ENCODE results near the gene NBEA. TPM values are rescaled to one million over a fixed set of nuclear protein-coding genes. Genes with fewer than 3 reads are reported as not detected.

The NBEA gene
- total RNA-seq, 1 experiment from 2014 or later, result not detected

DNA sequence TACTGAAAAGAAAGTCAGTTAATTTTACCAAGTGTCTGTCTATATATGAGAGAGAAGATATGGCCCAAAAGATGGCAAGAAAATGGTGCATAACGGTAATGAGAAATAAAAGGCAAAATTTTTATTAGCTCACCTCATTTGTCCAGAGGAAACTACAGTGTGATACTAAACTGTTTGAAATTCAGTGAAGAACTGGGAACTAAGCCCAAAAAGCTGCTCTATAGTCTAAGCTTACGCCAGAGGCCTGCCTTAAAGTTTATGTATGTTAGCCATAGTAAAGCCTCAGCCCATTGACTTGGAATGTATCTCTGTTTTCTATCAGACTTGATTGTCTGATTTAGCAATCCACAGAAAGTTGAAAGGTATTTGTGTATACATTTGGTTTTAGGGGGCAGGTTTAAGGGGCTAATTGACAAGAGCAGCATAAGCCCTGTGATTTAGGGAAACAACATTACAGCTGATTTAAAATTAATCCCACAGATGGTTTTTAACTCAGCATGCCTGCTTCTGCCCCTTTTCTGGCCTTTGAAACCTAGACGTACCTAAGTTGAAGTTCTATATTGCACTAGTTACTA lies 625.4 kb downstream of the NBEA start:
- no peak for DNase-seq (ENCODE audit: low spot score)

DNA sequence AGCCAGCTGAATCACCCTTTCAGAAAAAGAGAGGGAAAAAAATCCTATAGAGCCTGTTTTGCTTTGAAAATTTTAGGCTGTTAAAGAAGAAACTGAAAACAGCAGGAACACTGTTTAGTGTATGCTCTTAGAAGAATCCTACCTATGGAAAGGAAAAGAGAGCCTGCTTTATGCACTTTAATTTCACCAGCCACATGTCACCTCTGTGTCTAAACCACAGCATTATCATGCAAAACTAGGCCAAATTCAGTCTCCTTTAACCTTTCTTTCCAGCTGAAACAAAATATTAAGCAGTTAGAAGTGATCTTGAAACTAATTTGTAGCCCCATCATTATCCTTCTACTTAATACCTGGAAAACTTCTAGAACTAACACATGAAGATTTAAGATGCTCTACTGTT lies 631.6 kb downstream of the NBEA start:
- DNase-seq (ENCODE audit: low spot score), result no peak

DNA sequence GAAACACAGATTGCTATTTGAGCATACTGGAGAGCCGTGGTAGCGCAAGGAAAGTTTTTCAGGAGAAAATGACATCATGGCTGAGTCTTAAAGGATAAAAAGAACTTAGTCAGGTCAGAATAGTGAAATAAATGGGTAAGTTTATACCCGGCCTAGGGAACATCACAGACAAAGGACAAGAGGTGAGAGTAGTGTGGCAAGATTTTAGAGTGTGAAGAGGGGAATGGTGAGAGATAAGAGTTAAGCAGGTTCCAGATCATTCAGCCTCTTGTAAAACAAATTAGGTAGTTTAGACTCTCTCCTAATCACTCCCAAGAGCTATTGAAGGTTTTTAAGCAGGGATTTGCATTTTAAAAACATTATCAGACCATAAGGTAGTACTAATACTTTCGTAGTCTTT lies 650.4 kb downstream of the NBEA start:
- no peak for DNase-seq (ENCODE audit: low spot score)

DNA sequence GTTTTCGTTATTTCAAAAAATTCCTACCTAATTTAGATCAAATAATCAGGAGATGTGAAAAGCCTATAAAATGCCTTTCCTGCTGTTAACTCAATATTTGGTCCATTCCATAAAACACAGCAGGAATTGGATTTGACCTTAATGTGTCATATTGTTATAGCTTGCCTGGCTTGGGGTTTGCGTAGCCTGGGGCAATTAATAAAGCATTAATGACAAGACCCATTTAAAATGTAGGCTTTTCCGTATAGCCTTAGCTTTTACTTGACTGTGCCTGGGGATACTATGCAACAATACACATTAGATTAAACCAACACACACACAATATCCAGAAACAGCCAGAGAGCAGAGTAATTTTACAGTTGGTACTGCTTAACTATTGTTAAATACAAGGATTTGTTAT lies 651.6 kb downstream of the NBEA start:
- DNase-seq (ENCODE audit: low spot score), result no peak

DNA sequence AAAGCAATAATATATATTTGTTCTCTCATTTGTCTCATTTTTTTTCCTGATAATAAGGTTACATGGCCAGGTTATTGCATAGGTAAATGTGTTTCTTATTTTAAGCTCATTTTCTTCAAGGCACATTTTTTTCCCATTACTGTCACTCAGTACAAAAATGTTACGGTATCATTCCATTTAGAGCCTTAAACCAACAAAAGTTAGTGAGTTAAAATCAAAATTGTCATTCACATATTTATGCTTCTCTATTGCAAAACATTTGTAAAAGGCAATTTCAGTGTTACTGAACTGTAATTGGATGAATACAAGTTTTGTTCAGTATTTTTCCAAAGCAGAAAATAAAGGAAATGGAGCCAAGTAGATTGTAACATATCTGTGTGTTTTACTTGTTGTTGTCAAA lies 652.0 kb downstream of the NBEA start:
- DNase-seq (ENCODE audit: low spot score), result no peak

DNA sequence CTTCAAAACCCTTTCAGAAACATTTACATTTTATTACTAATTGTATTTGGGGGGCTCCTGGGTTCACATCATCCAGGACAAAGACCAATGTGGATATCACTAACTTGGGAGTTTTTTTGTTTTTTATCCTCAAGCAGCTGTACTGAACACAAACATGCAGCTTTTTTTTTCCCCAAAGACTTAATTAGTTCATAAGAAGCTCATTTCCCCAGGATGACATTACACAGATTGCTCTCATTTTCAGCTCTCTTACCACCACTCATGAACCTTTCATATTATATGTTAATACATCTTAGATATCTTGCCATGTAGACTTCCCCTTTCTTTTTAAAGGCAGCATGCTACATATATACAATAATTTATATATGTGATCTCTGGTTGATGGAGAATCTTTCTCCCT lies 653.1 kb downstream of the NBEA start:
- no peak for DNase-seq (ENCODE audit: low spot score)

DNA sequence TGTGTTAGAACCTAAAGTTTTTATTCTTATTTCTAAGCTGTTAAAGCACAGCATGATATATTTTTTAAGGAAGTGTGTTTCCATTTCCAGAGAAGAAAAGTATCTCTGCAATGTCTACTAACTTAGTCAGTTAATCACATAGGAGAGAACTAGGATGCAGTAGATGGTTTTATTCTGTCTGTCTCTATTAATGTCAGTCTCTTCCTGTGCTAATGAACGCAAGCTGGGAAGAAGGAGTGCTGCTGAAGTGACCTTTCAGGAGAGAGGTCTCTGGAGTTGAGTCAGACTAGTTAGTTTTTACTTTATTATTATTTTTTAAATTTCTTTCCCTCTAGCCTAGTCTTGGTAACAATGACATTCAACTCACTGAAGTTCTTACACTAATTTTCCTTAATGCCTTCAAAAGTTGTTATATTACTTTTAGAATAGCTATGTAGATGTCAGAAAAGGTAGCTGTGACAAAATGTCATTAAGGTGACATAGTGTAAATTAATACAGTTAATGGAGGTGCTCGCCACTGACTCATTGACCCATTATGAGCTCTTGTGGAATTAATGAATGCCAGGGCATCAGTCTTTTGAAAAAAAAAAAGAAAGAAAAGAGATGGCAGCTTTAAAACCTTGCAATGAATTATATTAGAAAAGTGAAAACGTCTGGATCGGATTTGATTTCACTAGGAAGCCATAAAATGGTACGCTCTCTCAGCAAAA lies 654.4 kb downstream of the NBEA start:
- DNase-seq (ENCODE audit: low spot score), result no peak

DNA sequence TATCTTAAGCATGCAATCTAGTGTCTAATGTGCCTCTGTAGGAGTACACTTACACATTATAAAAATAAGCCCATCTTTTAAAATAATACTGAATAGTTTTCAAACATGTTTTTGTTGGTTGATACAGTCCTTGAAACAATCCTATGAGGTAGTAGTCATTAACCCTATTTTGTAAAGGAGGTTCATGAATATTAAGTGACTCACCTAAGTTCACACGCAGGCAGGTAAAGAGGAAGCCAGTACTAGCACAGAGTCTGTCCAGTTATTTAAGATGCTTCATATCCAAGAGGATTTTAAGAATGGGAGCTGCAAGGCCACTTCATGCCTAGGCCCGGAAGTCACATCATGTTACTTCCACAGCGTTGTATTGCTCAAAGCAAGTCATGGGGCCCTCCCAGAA lies 655.4 kb downstream of the NBEA start:
- DNase-seq (ENCODE audit: low spot score), result no peak

DNA sequence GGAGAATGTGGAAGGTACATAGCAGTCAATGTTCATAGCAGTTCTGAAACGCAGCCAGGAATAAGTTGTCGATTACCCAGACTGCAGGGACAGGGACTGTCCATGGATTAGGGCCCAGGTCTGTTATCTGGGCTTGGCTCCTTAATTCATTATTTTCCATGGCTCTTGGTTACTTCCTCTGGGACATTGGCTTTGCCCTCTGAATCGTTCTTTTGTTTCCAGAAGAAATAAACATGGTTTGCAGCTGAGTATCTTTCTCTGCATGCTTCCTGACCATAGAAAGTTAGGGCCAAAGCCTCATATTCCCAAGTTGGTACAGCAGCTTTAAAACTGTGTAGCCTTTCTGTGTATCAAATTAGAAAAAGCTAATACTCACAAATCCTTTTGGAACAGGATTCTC lies 656.2 kb downstream of the NBEA start:
- no peak for DNase-seq (ENCODE audit: low spot score)

DNA sequence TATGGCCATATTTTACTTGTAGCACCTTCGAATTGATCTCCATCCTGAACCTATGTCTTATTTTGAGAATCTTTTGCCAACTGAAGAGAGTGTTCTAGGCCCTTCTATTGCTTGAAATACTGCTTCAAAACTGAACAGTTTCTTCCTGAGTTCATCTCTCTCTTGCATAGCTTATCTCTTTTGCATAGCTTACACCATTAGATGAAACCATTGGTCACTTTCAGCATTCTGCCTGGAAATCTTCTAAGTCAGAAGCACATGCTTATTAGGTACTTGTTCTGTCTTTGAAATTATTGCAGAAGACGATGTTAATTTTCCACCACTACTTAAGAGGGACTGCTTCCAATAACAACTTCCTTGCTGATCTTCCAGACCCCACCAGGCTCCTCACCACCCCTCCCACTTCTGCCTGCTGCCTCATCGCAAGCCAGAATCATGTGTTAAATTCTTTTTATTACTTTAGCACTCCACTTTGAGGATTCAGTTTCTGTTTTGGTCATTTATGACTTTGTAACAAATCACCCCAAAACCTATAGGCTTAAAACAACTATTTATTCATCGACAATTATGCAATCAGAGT lies 656.8 kb downstream of the NBEA start:
- no peak for DNase-seq (ENCODE audit: low spot score)

DNA sequence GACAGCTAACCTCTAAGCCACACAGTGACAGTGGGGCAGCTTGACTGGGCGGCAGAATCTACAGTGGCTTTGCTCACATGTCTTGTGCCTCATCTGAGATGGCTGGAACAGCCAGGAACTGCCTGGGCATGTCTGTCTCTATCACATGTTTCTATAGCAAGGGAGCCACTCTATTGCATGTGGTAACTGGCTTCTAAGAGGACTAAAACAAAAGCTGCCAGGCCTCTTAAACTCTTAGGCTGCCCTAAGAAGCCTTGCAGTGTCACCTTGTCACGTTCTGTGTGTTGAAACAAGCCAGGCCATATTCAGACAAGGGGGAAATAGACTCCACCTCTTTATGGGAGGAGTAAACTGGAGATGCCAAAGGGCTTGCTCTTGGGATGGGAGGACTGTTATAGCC lies 657.3 kb downstream of the NBEA start:
- DNase-seq (ENCODE audit: low spot score), result no peak

DNA sequence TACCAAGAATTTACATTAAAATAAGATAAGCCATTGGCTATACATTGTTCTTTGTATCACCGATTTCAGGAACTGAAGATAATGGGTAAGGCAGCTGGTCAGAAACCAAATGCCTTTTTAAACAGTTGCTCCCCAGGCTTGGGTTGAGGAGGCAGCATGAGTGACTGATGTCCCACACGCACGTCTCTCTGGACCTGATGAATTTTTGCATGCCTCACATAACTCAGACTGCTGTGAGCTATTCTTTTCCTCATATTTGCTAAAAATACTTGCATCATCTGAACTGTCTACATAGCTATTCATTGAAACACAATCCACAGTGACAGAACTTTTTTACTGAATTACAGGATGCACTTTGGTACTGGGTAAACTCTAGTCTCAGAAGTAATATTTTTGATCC lies 658.1 kb downstream of the NBEA start:
- no peak for DNase-seq (ENCODE audit: low spot score)

DNA sequence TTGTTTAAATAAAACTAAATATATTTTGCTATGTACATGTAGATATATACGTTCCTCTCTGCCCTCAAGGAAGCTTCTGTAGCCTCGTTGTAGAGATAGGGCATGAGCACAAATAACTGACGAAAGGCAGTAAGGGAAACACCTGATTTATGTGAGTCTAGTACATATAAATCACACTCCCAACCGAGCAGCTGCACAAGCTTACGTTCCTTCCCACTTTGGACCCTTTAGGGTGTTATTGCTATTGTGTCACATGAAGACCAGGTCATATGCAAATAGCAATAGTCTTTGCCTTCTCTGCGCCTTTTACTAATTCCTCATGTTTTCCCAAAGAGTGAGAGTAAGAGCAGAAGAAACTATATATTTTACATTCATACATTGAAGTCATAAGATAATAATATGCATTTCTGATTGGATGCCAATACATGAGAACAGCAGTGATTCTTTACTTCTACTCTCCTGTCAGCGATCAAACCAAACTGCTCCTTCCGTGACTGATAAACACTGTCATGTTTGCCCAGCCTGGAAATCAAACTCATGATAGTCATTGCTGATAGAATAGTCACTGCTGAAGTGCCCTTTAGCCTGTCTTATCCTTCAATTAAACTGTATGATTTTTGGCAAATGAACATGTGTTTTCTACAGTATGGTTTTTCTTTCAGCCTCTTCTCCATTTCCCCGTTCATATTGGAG lies 661.7 kb downstream of the NBEA start:
- DNase-seq (ENCODE audit: low spot score), result no peak

DNA sequence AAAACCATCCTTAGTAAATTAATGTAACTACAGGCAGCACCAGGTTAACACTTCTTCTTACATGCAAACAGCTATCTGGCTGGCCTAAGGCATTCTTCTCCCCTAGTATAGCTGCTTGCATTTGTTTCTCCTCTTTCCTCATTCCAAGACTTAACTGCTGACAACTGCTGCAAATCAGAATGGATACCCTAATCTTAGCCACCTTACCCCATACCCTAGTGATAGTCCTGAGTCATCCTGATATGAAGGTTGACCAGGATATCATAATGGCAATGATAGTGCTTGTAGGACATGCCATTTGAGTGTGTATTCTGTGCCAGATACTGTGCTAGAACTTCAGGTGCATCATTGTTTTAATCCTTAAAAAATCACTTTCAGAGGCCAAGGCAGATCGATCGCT lies 672.6 kb downstream of the NBEA start:
- no peak for DNase-seq (ENCODE audit: low spot score)

DNA sequence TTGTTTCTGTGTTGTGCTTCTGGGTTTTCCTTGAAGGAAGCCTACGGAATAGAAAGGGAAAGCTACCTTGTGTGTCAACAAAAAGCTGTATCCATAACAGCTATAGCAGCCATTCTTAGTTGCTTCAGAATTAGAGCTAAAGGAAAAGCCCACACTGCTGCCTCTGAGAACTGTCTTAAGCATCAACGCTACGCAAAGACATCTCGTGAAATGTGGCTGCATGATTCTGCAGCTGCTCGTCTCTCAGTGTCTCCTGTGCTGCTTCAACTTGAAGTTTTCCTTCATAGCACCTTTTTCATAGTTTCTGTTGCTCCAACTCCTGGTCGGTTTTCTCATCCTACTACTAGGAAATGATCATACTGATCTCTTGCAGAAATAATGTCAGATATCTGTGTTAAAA lies 675.4 kb downstream of the NBEA start:
- DNase-seq (ENCODE audit: low spot score), result no peak

DNA sequence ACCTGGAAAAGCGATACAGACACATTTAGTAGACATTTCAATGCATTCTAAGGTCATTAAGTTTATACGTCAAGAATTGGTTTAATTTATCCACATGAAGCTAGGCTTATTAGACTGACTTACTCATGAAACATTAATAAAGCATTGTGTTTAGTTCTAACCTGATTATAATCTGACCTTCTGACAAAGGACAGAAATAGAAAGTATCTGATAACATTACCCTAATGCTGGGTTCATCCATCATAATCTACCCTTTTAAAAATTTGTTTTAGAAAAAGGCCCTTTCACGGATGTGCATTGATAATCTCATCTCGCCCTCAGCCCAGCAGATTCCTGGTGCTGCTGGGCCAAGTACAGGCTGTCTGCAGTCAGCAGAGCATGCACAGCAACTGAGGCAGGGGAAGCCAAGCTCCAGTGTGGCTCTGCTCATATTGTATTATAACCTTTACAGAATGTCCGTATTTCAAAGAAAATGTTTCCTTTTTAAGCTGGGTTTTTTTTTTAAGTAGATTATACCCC lies 676.6 kb downstream of the NBEA start:
- no peak for DNase-seq (ENCODE audit: low spot score)

DNA sequence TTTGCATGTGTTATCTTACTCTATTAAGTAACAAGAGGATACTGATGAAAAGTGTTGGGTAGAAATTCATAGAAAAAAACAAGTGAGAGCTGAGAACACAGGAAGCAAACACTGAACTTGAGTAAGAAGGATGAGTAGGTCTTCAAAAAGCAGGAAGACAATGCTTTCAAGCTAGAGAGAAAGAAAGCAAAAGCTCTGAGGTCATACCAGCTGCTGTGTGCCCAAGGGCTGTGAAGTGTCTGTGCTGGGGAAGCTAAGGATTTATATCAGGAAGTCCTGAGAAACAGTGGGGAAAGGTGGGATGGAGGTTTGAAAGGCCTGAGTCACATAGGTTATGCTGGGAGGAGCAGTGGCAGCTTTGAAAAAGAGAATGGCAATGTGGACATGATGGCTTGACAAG lies 679.9 kb downstream of the NBEA start:
- DNase-seq (ENCODE audit: low spot score), result no peak

DNA sequence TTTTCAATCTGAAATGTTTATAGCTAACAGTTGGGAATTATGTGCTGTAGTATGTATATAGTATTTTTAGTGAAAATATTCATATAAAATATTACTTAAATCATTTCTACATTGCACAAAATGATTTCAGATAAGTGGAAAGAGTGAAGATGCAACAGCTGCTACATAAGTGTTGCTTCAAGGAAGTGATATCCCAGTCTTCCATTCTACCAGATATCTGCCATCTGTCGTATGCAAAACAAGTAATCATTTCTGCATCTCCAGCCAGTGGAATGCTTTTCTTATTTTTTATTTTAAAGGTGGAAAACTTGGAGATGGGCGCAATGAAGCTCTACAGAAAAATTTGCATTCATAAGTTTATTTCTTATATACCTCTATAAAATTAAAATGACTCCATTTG lies 687.0 kb downstream of the NBEA start:
- no peak for DNase-seq (ENCODE audit: low spot score)

DNA sequence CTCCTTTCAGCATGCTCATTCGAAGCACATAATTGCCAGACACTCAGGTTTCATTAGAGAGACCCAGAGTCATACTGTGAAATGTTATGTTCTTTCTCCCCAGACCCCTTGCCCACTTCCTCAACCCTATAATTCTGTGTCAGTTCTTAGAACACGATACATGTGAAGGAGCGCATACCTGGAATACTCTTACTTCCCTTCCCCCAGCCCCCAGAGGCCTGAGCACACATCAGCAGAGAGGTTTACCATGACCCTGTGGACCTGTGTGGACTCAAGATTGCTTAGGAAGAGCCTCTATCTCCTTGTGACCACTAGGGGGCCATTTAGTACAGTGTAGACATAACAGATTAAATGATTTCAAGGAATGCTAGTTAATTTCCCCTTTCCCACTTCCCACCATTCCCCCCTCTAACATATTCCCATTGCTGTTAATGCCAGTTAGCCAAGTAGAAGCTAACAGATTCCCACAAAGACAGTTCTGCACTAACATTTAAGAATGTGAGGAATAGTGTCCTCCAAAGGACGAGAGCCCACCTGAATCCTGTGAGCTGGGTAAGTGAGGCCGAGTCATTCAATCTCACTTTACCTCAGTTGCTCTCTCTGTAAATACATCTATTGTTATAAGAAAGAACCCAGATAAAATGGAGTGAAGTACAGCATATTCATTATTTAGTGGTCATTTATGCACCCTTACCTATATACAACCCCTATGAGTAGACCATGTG lies 688.6 kb downstream of the NBEA start:
- peak; percentile 80 for DNase-seq (ENCODE audit: low spot score)

DNA sequence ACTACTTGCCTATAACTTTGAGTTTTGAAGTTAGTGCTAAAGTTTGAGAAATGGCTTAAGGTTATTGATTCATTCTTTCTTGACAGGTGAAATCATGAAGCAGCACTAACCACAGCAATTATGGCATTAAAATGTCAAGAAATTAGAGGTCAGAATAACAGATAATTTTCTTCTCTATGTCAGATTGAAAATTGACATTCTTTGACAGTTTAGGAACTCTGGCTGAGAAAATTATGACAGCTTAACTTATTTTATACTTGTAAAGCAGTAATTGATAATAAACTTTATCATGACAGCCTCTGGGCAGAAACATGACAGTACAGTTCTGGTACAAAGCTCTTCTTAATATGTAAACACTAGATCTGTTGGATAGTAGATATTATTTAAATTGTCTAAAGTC lies 689.6 kb downstream of the NBEA start:
- DNase-seq (ENCODE audit: low spot score), result no peak

DNA sequence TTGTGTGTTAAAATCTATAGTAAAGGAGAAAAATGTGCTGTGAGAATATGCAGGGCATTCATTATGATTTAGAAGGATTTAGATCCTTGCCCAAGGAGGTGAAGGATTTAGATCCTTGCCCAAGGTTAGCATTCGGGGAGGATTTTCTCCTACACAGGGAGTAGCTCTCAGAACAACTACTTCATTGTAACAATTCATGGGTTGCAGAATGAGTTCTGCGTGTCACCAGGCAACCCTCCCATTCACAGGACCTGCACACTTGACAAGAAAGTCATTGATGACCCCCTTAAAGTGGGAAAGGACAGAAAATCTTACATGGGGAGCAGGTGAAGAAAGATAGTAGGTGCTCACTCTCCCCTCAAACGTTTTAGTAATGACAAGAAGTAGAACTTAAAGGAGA lies 701.6 kb downstream of the NBEA start:
- DNase-seq (ENCODE audit: low spot score), result no peak
